Keratinocyte (primary cell): Measurements from ENCODE around the gene STAC. TPM values are rescaled to one million over a fixed set of nuclear protein-coding genes. Genes with fewer than 3 reads are reported as not detected.

Experiments
- DNase-seq: peaks from one replicate; pipeline ENCODE4 v3.0.0-alpha.2; 2011; ENCODE audit warnings: low read depth, missing footprints, low spot score
- FAIRE-seq: peaks from 2 replicates; lab custom pipeline; 2011; peaks lifted over from hg19 to GRCh38; lab: Jason Lieb, UNC
- H2AFZ ChIP-seq: 2 replicates; pipeline ENCODE4 v1.6.0; 2012; ENCODE audit warnings: low read length, control low read depth, inconsistent platforms; ENCODE audit not compliant: control insufficient read depth
- H3K27ac ChIP-seq: 2 replicates; pipeline ENCODE4 v1.5.1; 2011; ENCODE audit warnings: low read length; ENCODE audit not compliant: control insufficient read depth, insufficient read depth
- H3K27me3 ChIP-seq: 3 replicates; pipeline ENCODE4 v1.6.0; 2011; ENCODE audit warnings: low read length; ENCODE audit not compliant: control insufficient read depth, insufficient read depth; ENCODE audit errors: extremely low read depth
- H3K36me3 ChIP-seq, 2 experiments: 2 replicates in 1 of 2; 3 replicates in 1 of 2; pipeline ENCODE4 v1.5.1; 2011; ENCODE audit warnings: low read length in 2 of 2, mild to moderate bottlenecking in 1 of 2; ENCODE audit not compliant: control insufficient read depth in 2 of 2, insufficient read depth in 2 of 2; ENCODE audit errors: extremely low read depth in 1 of 2
- H3K4me1 ChIP-seq: 3 replicates; pipeline ENCODE4 v1.5.1; 2011; ENCODE audit warnings: low read length; ENCODE audit not compliant: control insufficient read depth, insufficient read depth; ENCODE audit errors: extremely low read depth
- H3K4me2 ChIP-seq: 3 replicates; pipeline ENCODE4 v1.6.0; 2011; ENCODE audit warnings: low read depth, low read length; ENCODE audit not compliant: control insufficient read depth, insufficient read depth; ENCODE audit errors: extremely low read depth
- H3K4me3 ChIP-seq, 3 experiments: fragments of 200-600 bp in 1 of 3; sonication (generic) in 1 of 3; 2 replicates in 2 of 3; 3 replicates in 1 of 3; pipeline ENCODE4 v1.5.1; 2011 to 2016; ENCODE audit warnings: low read length in 3 of 3, mild to moderate bottlenecking in 3 of 3, control low read depth in 2 of 3, inconsistent platforms in 1 of 3, low read depth in 1 of 3, mixed read lengths in 1 of 3, mixed run types in 1 of 3, moderate library complexity in 1 of 3; ENCODE audit not compliant: control insufficient read depth in 2 of 3, insufficient read depth in 2 of 3; ENCODE audit errors: extremely low read depth in 1 of 3
- H3K79me2 ChIP-seq: 2 replicates; pipeline ENCODE4 v1.6.0; 2012; ENCODE audit warnings: low read length; ENCODE audit not compliant: control insufficient read depth, insufficient read depth
- H3K9ac ChIP-seq: 3 replicates; pipeline ENCODE4 v1.6.0; 2011; ENCODE audit warnings: low read length; ENCODE audit not compliant: control insufficient read depth, insufficient read depth; ENCODE audit errors: extremely low read depth
- H3K9me1 ChIP-seq: 3 replicates; pipeline ENCODE4 v1.6.0; 2011; ENCODE audit warnings: low read length; ENCODE audit not compliant: control insufficient read depth, insufficient read depth; ENCODE audit errors: extremely low read depth
- H3K9me3 ChIP-seq: 2 replicates; pipeline ENCODE4 v1.5.1; 2012; ENCODE audit warnings: low read depth, low read length; ENCODE audit not compliant: control insufficient read depth
- H4K20me1 ChIP-seq: 3 replicates; pipeline ENCODE4 v1.6.0; 2011; ENCODE audit warnings: low read length; ENCODE audit not compliant: control insufficient read depth, insufficient read depth; ENCODE audit errors: extremely low read depth
- CTCF ChIP-seq, 3 experiments: IDR thresholded peaks in 1 of 3; conservative IDR thresholded peaks in 1 of 3; optimal IDR thresholded peaks in 1 of 3; 2 replicates in 2 of 3; 3 replicates in 1 of 3; pipeline versions ENCODE3 to v1.5.1; 2011; ENCODE audit warnings: low read length in 3 of 3, mild to moderate bottlenecking in 3 of 3, moderate library complexity in 2 of 3, control low read depth in 1 of 3, inconsistent platforms in 1 of 3; ENCODE audit not compliant: insufficient read depth in 2 of 3; ENCODE audit errors: extremely low read depth in 1 of 3
- EZH2 ChIP-seq: IDR thresholded peaks from one replicate; pipeline ENCODE4 v1.6.1; 2012; ENCODE audit warnings: inconsistent platforms, mild to moderate bottlenecking, low read length, moderate library complexity
- dilution Hi-C: fragments of 300-500 bp; cut with MboI; formaldehyde crosslinking; loops from one replicate; pipeline ENCODE4 v1.7.0; 2020; ENCODE audit warnings: low sequenced_read_pairs; ENCODE audit not compliant: extremely low pct_ligation_motif_present
- polyA plus RNA-seq, 5 experiments: library from polyadenylated mRNA; depleted of rRNA in 3 of 5; stranded (reverse) in 3 of 5; stranded (forward) in 1 of 5; unstranded in 1 of 5; fragments of >200 nt; gene quantifications; 1 replicate in 1 of 5; 2 replicates in 3 of 5; 3 replicates in 1 of 5; pipeline versions ENCODE4 v1.2.1 to v1.2.3, GENCODE V29; 2011 to 2012; ENCODE audit warnings: missing spikeins in 2 of 5, low read depth in 1 of 5, low replicate concordance in 1 of 5

The STAC gene
- polyA plus RNA-seq, 1 donor (not counting 4 experiments of a cell fraction or from before 2014, with no cell fraction given): 7.9 TPM

- dilution Hi-C loops: loop anchor here (25.0 kb wide), 1 partner anchor 91 kb away; no protein-coding TSS in a partner anchor
- no peaks in the 10 kb centered on the region for H4K20me1 ChIP-seq
- DNase-seq (no peak), FAIRE-seq (no peak)
- no peak overlapping the region for H3K27ac ChIP-seq
- H3K9me3 ChIP-seq: no peaks in the 10 kb centered on the region
- no peaks in the 10 kb centered on the region for H3K36me3 ChIP-seq
- no peak overlapping the region for H3K4me2 ChIP-seq
- no peaks in the 10 kb centered on the region for H3K27me3 ChIP-seq
- no peak overlapping the region for H2AFZ ChIP-seq
- no peaks in the 10 kb centered on the region for H3K9me1 ChIP-seq
- no peaks in the 10 kb centered on the region for H3K79me2 ChIP-seq
- H3K9ac ChIP-seq: no peak overlapping the region
- no peaks in the 10 kb centered on the region for H3K4me1 ChIP-seq
- TF ChIP-seq CTCF (optimal IDR thresholded peaks at IDR 0.05 in 1 of 3, IDR thresholded peaks at IDR 0.05 in 1 of 3, conservative IDR thresholded peaks at IDR 0.05 in 1 of 3; ENCODE audit: extremely low read depth in 1 of 3, insufficient read depth in 2 of 3, low read length in 3 of 3): no peak
- no peak for TF ChIP-seq EZH2
- no peak overlapping the region for H3K4me3 ChIP-seq
These were observed 216.1 kb downstream of the STAC start for GRCh38 chr3:36596419-36596818.

- H3K27ac ChIP-seq: no peak overlapping the region
These were observed 217.1 kb downstream of the STAC start for GRCh38 chr3:36597422-36597821.

More at GRCh38 chr3:36597422-36597821, 217.1 kb downstream of the STAC start:
- TF ChIP-seq EZH2 (no peak), CTCF (optimal IDR thresholded peaks at IDR 0.05 in 1 of 3, IDR thresholded peaks at IDR 0.05 in 1 of 3, conservative IDR thresholded peaks at IDR 0.05 in 1 of 3; ENCODE audit: extremely low read depth in 1 of 3, insufficient read depth in 2 of 3, low read length in 3 of 3) (no peak)
- H2AFZ ChIP-seq: no peak overlapping the region
- no peak overlapping the region for H3K4me2 ChIP-seq
- no peaks in the 10 kb centered on the region for H3K4me1 ChIP-seq
- no peaks in the 10 kb centered on the region for H3K79me2 ChIP-seq
- H3K9me1 ChIP-seq: no peaks in the 10 kb centered on the region
- no peaks in the 10 kb centered on the region for H3K27me3 ChIP-seq
- H3K4me3 ChIP-seq: no peak overlapping the region
- DNase-seq (peak; percentile 13), FAIRE-seq (peak; percentile 41)
- H3K9ac ChIP-seq: no peak overlapping the region
- dilution Hi-C loops: loop anchor here (25.0 kb wide), 1 partner anchor 90 kb away; no protein-coding TSS in a partner anchor
- H4K20me1 ChIP-seq: no peaks in the 10 kb centered on the region
- H3K9me3 ChIP-seq: no peaks in the 10 kb centered on the region
- no peaks in the 10 kb centered on the region for H3K36me3 ChIP-seq
